WERI-Rb-1 (cell line): ENCODE data around the gene TCEA3.

Source experiments
- DNase-seq: peaks from one replicate; pipeline ENCODE4 v3.0.0-alpha.2; 2020
- H3K27ac ChIP-seq: fragments of 250-450 bp; sonication (Bioruptor Pico); 2 replicates; pipeline ENCODE4 v1.5.1; 2020; ENCODE audit warnings: mild to moderate bottlenecking, moderate library complexity
- H3K27me3 ChIP-seq: fragments of 250-450 bp; sonication (Bioruptor Pico); 2 replicates; pipeline ENCODE4 v1.5.1; 2021; ENCODE audit warnings: mild to moderate bottlenecking, low read depth, moderate library complexity; ENCODE audit not compliant: insufficient read depth, severe bottlenecking
- H3K36me3 ChIP-seq: fragments of 250-450 bp; sonication (Bioruptor Pico); 2 replicates; pipeline ENCODE4 v1.5.1; 2020; ENCODE audit warnings: mild to moderate bottlenecking, moderate library complexity
- H3K4me3 ChIP-seq: 2 replicates; pipeline ENCODE4 v1.5.1; 2011; ENCODE audit warnings: low read depth, mild to moderate bottlenecking, control low read depth, low read length
- H3K9me3 ChIP-seq: fragments of 250-450 bp; sonication (Bioruptor Pico); 2 replicates; pipeline ENCODE4 v1.5.1; 2021; ENCODE audit warnings: mild to moderate bottlenecking, moderate library complexity; ENCODE audit not compliant: severe bottlenecking
- TF ChIP-seq, protein P1 (sequence below): IDR thresholded peaks from 2 replicates; pipeline ENCODE4 v1.5.1; 2011; ENCODE audit warnings: low read depth, mild to moderate bottlenecking, control low read depth, inconsistent platforms, low read length

TCEA3 gene

DNA sequence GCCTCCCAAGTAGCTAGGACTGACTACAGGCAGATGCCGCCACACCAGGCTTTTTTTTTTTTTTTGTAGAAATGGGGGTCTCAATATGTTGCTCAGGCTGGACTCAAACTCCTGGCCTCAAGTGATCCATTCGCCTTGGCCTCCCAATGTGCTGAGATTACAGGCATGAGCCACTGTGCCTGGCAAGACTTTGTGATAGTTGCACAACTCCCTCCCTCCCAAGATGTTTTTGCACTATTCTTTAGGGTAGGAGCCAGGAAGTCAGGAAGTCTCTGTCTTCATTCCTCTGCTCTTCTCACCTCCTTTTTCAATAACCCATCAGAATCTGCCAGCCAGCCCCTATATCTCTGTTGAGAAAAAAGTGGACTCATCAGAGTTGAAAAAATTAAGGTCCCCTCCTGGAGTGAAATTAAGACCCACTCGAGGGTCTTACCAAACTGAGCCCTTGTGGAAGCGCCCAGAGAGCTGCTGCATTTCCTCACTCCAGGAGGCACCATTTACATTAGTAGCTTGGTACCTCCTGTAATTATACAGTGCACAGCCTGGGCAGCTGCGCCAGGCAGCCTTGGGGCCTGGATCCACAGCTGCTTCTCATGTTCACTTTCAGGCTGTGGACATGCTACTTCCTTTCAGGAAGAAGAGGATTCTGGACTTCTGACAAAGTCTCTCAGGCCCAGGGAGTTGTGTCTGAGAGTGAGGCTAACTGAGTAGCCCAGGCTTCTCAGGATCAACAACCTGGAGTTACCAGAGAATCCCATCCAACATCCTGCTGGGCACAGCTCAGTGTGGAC lies 24.0 kb downstream of the TCEA3 start:
- TF ChIP-seq, protein P1, sequence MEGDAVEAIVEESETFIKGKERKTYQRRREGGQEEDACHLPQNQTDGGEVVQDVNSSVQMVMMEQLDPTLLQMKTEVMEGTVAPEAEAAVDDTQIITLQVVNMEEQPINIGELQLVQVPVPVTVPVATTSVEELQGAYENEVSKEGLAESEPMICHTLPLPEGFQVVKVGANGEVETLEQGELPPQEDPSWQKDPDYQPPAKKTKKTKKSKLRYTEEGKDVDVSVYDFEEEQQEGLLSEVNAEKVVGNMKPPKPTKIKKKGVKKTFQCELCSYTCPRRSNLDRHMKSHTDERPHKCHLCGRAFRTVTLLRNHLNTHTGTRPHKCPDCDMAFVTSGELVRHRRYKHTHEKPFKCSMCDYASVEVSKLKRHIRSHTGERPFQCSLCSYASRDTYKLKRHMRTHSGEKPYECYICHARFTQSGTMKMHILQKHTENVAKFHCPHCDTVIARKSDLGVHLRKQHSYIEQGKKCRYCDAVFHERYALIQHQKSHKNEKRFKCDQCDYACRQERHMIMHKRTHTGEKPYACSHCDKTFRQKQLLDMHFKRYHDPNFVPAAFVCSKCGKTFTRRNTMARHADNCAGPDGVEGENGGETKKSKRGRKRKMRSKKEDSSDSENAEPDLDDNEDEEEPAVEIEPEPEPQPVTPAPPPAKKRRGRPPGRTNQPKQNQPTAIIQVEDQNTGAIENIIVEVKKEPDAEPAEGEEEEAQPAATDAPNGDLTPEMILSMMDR: no peak
- Histone ChIP-seq H3K27me3 (no peaks in the 10 kb centered on the region), H3K36me3 (no peaks in the 10 kb centered on the region), H3K27ac (no peak overlapping the region), H3K4me3 (no peak overlapping the region), H3K9me3 (peaks cover 2% of the 10 kb centered on the region)
- DNase-seq: no peak

DNA sequence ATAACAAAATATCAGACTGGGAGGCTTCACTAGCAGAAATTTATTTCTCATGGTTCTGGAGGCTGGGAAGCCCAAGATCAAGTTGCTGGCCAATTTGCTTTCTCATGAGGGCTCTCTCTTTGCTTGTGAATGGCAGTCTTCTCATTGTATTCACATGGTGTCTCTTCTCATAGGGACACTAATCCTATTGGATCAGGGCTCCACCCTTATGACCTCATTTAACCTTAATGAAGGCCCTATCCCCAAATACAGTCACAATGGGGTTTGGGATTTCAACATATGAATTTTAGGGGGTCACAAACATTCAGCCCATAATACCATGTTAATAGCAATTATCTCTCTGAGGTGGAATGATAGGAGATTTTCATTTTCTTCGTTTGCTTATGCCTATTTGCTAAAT lies 25.3 kb downstream of the TCEA3 start:
- H3K27ac ChIP-seq: no peak overlapping the region
- TF ChIP-seq, protein P1: no peak
- H3K36me3 ChIP-seq: no peaks in the 10 kb centered on the region
- H3K9me3 ChIP-seq: peaks cover 2% of the 10 kb centered on the region
- no peaks in the 10 kb centered on the region for H3K27me3 ChIP-seq
- no peak for DNase-seq
- no peak overlapping the region for H3K4me3 ChIP-seq

DNA sequence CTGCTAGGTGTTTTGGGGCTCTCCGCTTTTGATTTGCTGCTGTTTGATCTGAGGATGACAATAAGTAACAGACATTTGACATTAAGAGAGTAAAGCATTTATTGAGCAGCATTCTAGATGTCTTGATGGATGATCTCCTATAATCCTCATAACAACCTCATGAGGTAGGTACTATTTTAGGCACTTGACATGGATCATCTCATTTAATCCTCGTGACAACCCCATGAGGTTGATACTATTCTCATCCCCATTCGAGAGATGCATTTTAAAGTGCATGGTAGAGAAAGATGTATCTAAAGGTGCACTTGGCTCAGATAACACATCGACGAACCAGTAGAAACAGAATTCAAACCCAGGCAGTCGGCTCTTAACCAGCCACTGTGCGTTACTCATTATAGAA lies 26.6 kb downstream of the TCEA3 start:
- Histone ChIP-seq H3K4me3 (no peak overlapping the region), H3K27me3 (no peaks in the 10 kb centered on the region), H3K9me3 (peaks cover 2% of the 10 kb centered on the region), H3K36me3 (no peaks in the 10 kb centered on the region), H3K27ac (no peak overlapping the region)
- no peak for DNase-seq
- TF ChIP-seq, protein P1: no peak

DNA sequence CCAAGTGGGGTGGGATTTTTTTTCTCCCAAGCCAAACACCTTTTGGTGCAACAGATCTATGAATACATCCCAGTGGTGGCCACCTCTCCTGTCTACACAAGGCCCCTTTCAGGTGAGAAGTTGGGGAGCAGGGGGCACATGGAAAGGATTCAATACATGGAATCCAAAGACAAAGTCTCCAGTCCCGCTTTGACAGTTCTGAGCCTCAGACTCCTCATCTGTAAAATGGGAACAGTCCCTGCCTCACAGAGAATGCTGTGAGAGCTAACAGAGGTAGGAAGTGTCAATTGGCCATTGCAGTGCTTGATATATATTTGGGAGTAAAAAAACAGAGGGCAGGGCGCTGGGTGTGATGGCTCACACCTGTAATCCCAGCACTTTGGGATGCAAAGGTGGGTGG lies 28.2 kb downstream of the TCEA3 start:
- H3K9me3 ChIP-seq: peaks cover 2% of the 10 kb centered on the region
- H3K36me3 ChIP-seq: no peaks in the 10 kb centered on the region
- TF ChIP-seq, protein P1: no peak
- no peak overlapping the region for H3K27ac ChIP-seq
- DNase-seq: no peak
- H3K27me3 ChIP-seq: no peaks in the 10 kb centered on the region
- no peak overlapping the region for H3K4me3 ChIP-seq

DNA sequence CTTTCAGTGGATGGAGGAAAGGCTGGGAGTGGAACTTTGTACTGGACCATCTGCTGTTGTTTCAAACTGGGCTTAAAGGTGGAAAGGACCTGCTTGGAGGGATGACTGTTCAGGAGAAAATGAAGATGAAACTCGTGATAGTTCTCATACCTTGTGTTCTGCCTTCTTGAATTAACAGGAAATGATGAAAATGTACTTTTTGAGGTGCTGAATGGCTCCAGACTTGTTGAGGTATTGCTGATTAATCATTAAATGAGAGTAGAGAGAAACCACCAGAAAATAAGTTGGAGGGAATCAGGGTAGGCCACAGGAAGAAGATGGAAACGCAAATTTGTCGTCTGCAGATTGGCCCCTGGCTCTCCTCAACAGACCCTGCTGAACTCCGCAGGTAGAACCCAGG lies 28.7 kb downstream of the TCEA3 start:
- H3K9me3 ChIP-seq: peaks cover 2% of the 10 kb centered on the region
- no peaks in the 10 kb centered on the region for H3K27me3 ChIP-seq
- no peak for DNase-seq
- H3K36me3 ChIP-seq: no peaks in the 10 kb centered on the region
- H3K27ac ChIP-seq: no peak overlapping the region
- no peak overlapping the region for H3K4me3 ChIP-seq
- TF ChIP-seq, protein P1: no peak

DNA sequence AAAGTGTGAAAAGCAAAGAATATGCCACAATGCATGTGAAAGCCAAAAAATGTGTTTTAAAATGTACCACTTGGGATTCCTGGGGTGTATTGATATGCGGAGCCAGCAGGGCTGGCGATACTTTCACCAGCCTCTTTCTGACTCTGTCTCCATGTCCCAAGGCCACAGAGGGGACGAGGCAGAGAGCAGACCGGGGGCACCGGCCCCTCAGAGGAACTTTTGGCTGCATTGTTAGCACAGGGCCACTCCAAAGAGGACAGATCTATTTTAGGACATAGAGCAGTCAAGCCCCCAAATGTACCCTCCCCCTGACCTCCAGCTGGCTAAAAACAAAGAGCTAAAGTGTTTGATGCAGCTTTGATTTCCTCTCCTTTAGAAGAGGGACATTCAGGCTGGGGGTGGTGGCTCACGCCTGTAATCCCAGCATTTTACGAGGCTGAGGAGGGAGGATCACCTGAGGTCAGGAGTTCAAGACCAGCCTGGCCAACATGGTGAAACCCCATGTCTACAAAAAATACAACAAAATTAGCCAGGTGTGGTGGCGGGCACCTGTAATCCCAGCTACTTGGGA lies 29.3 kb downstream of the TCEA3 start:
- H3K9me3 ChIP-seq: peaks cover 2% of the 10 kb centered on the region
- no peaks in the 10 kb centered on the region for H3K36me3 ChIP-seq
- no peaks in the 10 kb centered on the region for H3K27me3 ChIP-seq
- no peak overlapping the region for H3K4me3 ChIP-seq
- TF ChIP-seq, protein P1: no peak
- DNase-seq: no peak
- no peak overlapping the region for H3K27ac ChIP-seq
